Dermis microvascular lymphatic vessel endothelial cell (primary cell): ENCODE measurements around the gene TDRD9. TPM values are rescaled to one million over a fixed set of nuclear protein-coding genes. Genes with fewer than 3 reads are reported as not detected.

Experiments used
- DNase-seq, 2 donors: peaks; one replicate each; pipeline versions ENCODE4 v3.0.0 to v3.0.0-alpha.2; 2010; ENCODE audit warnings: low read depth in 2 of 2
- total RNA-seq: library from RNA; depleted of rRNA; stranded (reverse); fragments of >200 nt; gene quantifications from 2 replicates; pipeline ENCODE4 v1.2.1, GENCODE V29; 2014

The TDRD9 gene
- total RNA-seq, 1 donor from 2014 or later: 0.26 TPM

GRCh38 chr14:104066279-104066678 is 138.0 kb downstream of the TDRD9 start:
- no peak for DNase-seq

- DNase-seq: no peak
Measured at GRCh38 chr14:104066719-104067295, 138.6 kb downstream of the TDRD9 start.

GRCh38 chr14:104069541-104069940 is 141.3 kb downstream of the TDRD9 start:
- no peak for DNase-seq

GRCh38 chr14:104072586-104072985 is 144.3 kb downstream of the TDRD9 start:
- no peak for DNase-seq

- no peak for DNase-seq
Measured at GRCh38 chr14:104073764-104074163, 145.5 kb downstream of the TDRD9 start.

- no peak for DNase-seq
Measured at GRCh38 chr14:104075530-104076151, 147.4 kb downstream of the TDRD9 start.

GRCh38 chr14:104076743-104077142 is 148.5 kb downstream of the TDRD9 start:
- DNase-seq: no peak

GRCh38 chr14:104078031-104078455 is 149.8 kb downstream of the TDRD9 start:
- DNase-seq: peak; percentile 68 to 84

- no peak for DNase-seq
Measured at GRCh38 chr14:104080376-104081260, 152.4 kb downstream of the TDRD9 start.

- DNase-seq: no peak
Measured at GRCh38 chr14:104081261-104081835, 153.1 kb downstream of the TDRD9 start.

GRCh38 chr14:104081951-104082464 is 153.8 kb downstream of the TDRD9 start:
- no peak for DNase-seq

GRCh38 chr14:104082807-104083206 is 154.6 kb downstream of the TDRD9 start:
- no peak for DNase-seq

- no peak for DNase-seq
Measured at GRCh38 chr14:104084251-104085002, 156.2 kb downstream of the TDRD9 start.

GRCh38 chr14:104085032-104085888 is 157.0 kb downstream of the TDRD9 start, which contains the start of gene ASPG:
TSS of gene ASPG (plus strand) at chr14:104085700. CDS start at chr14:104085771, 71 bp downstream.
- DNase-seq: no peak

GRCh38 chr14:104085889-104086201 is 157.6 kb downstream of the TDRD9 start:
- no peak for DNase-seq

- DNase-seq: no peak
Measured at GRCh38 chr14:104086210-104086660, 158.0 kb downstream of the TDRD9 start.

GRCh38 chr14:104086661-104087461 is 158.6 kb downstream of the TDRD9 start:
- DNase-seq: no peak

GRCh38 chr14:104087505-104087904 is 159.2 kb downstream of the TDRD9 start:
- DNase-seq: no peak
